Measurements from ENCODE around the gene NFIL3.

GRCh38 chr9:91421128-91421765 lies 2.4 kb downstream of the NFIL3 start:
- TF ChIP-seq, protein P1, sequence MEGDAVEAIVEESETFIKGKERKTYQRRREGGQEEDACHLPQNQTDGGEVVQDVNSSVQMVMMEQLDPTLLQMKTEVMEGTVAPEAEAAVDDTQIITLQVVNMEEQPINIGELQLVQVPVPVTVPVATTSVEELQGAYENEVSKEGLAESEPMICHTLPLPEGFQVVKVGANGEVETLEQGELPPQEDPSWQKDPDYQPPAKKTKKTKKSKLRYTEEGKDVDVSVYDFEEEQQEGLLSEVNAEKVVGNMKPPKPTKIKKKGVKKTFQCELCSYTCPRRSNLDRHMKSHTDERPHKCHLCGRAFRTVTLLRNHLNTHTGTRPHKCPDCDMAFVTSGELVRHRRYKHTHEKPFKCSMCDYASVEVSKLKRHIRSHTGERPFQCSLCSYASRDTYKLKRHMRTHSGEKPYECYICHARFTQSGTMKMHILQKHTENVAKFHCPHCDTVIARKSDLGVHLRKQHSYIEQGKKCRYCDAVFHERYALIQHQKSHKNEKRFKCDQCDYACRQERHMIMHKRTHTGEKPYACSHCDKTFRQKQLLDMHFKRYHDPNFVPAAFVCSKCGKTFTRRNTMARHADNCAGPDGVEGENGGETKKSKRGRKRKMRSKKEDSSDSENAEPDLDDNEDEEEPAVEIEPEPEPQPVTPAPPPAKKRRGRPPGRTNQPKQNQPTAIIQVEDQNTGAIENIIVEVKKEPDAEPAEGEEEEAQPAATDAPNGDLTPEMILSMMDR (IDR thresholded peaks at IDR 0.05; ENCODE audit: low read length), result peak; percentile 47
- TF ChIP-seq EZH2phosphoT487 (IDR thresholded peaks at IDR 0.05; ENCODE audit: low read length), result no peak
- no peak for TF ChIP-seq EZH2 (optimal IDR thresholded peaks at IDR 0.05; ENCODE audit: low read depth, low read length)

Measured in MM.1S (cell line).